HL-60 (cell line): ENCODE measurements around the gene SMPDL3A.
A peak's percentile ranks its signal among the peaks of the same experiment; 100 is the strongest.

Experiments
- DNase-seq, 2 experiments: peaks; one replicate each; pipeline ENCODE4 v3.0.0-alpha.2; 2010 to 2020; ENCODE audit warnings: low read depth in 1 of 2, low spot score in 1 of 2
- H3K27ac ChIP-seq: fragments of 250-450 bp; sonication (Bioruptor Pico); replicated peaks from 2 replicates; pipeline ENCODE4 v1.5.1; 2020; ENCODE audit warnings: mild to moderate bottlenecking, moderate library complexity
- H3K27me3 ChIP-seq: fragments of 250-450 bp; sonication (Bioruptor Pico); 2 replicates; pipeline ENCODE4 v1.5.1; 2021; ENCODE audit warnings: mild to moderate bottlenecking, moderate library complexity; ENCODE audit not compliant: insufficient read depth, poor library complexity, severe bottlenecking
- H3K4me3 ChIP-seq: replicated peaks from 2 replicates; pipeline ENCODE4 v1.5.1; 2011; ENCODE audit warnings: mild to moderate bottlenecking, control low read depth, low read length; ENCODE audit not compliant: insufficient read depth
- GABPA ChIP-seq: IDR thresholded peaks from 2 replicates; pipeline ENCODE4 v1.6.1; 2012; ENCODE audit warnings: low read depth
- POLR2AphosphoS5 ChIP-seq: IDR thresholded peaks from 2 replicates; pipeline ENCODE4 v1.6.1; 2012; ENCODE audit warnings: low read depth
- SPI1 ChIP-seq: IDR thresholded peaks from 2 replicates; pipeline ENCODE4 v1.6.1; 2012; ENCODE audit warnings: low read depth, mild to moderate bottlenecking, borderline replicate concordance
- TF ChIP-seq, protein P1 (sequence below): IDR thresholded peaks from one replicate; pipeline ENCODE4 v1.5.1; 2011; ENCODE audit warnings: low read length, control low read depth, inconsistent platforms; ENCODE audit not compliant: insufficient read depth
- TF ChIP-seq, protein P2 (sequence below): IDR thresholded peaks from 2 replicates; pipeline ENCODE4 v1.6.1; 2012; ENCODE audit warnings: low read depth; ENCODE audit not compliant: insufficient replicate concordance

SMPDL3A gene

DNA sequence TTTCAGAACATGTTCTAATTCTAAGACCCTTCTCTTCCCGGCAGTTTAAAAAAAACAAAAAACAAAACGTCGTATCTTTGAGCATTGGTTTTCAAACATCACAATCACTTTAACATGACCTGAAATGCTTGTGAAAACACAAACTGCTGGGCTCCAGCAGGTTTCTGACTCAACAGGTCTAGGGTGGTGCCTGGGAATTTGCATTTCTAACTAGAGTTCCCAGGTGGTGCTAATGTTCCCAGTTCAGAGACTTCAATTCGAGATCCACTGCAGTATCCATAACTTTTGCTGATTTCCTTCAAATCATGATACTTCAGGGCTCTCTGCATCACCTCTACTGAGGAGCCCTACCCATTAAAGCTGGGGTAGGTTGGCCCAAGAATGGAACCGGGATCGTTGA, 850 bp upstream of the SMPDL3A start:
- no peak overlapping the region for H3K27ac ChIP-seq
- no peak for TF ChIP-seq SPI1
- no peak for TF ChIP-seq POLR2AphosphoS5
- TF ChIP-seq GABPA = no peak
- H3K4me3 ChIP-seq = no peak overlapping the region
- H3K27me3 ChIP-seq = peaks cover 44% of the 10 kb centered on the region
- no peak for DNase-seq

DNA sequence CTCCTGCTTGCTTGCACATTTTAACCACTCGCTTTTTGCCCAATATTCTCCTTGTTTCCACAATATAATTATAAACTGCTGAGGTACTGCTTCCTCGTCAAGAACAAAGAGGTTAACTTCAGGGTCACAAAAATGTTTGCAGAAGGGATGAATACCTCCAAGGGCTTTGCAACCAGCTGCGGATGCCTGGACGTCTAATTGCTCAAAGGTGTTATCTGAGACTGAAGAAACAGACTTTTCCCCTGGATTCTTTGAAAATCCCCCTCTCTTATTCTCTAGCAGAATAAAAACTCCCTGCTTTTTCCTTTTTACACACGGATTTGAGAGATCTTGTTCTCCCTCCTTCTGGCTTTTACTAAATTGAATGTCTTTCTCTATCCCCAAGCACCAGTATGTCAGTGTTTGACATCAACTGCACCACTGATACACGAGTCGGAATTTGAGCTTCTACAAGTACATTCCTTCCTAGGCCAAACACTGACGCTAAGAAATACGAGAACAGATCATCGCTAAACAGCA, 336 bp upstream of the SMPDL3A start:
- peaks cover 42% of the 10 kb centered on the region for H3K27me3 ChIP-seq
- DNase-seq = no peak
- no peak overlapping the region for H3K27ac ChIP-seq
- TF ChIP-seq, protein P1, sequence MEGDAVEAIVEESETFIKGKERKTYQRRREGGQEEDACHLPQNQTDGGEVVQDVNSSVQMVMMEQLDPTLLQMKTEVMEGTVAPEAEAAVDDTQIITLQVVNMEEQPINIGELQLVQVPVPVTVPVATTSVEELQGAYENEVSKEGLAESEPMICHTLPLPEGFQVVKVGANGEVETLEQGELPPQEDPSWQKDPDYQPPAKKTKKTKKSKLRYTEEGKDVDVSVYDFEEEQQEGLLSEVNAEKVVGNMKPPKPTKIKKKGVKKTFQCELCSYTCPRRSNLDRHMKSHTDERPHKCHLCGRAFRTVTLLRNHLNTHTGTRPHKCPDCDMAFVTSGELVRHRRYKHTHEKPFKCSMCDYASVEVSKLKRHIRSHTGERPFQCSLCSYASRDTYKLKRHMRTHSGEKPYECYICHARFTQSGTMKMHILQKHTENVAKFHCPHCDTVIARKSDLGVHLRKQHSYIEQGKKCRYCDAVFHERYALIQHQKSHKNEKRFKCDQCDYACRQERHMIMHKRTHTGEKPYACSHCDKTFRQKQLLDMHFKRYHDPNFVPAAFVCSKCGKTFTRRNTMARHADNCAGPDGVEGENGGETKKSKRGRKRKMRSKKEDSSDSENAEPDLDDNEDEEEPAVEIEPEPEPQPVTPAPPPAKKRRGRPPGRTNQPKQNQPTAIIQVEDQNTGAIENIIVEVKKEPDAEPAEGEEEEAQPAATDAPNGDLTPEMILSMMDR = no peak
- TF ChIP-seq, protein P2, sequence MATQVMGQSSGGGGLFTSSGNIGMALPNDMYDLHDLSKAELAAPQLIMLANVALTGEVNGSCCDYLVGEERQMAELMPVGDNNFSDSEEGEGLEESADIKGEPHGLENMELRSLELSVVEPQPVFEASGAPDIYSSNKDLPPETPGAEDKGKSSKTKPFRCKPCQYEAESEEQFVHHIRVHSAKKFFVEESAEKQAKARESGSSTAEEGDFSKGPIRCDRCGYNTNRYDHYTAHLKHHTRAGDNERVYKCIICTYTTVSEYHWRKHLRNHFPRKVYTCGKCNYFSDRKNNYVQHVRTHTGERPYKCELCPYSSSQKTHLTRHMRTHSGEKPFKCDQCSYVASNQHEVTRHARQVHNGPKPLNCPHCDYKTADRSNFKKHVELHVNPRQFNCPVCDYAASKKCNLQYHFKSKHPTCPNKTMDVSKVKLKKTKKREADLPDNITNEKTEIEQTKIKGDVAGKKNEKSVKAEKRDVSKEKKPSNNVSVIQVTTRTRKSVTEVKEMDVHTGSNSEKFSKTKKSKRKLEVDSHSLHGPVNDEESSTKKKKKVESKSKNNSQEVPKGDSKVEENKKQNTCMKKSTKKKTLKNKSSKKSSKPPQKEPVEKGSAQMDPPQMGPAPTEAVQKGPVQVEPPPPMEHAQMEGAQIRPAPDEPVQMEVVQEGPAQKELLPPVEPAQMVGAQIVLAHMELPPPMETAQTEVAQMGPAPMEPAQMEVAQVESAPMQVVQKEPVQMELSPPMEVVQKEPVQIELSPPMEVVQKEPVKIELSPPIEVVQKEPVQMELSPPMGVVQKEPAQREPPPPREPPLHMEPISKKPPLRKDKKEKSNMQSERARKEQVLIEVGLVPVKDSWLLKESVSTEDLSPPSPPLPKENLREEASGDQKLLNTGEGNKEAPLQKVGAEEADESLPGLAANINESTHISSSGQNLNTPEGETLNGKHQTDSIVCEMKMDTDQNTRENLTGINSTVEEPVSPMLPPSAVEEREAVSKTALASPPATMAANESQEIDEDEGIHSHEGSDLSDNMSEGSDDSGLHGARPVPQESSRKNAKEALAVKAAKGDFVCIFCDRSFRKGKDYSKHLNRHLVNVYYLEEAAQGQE = no peak
- TF ChIP-seq GABPA (no peak), POLR2AphosphoS5 (no peak), SPI1 (no peak)
- H3K4me3 ChIP-seq = peak overlapping the region; percentile 65

DNA sequence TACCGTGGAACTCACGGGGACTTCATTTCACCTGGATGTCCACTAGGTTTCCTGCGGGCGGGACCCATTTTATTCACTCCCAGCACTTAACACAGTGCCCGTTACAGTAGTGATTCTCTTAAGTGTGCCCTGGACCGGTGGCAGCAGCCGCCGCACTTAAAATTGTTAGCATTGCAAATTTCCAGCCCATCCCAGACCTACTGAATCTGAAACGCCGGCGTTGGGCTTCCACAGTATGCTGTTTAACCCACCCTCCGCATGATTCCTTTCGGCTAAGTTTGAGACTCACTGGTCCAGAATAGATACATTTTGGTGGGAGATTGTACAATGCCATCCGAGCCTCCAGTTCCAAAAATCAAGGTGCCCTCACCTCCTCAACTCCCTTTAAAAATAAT, 967 bp downstream of the SMPDL3A start:
- peaks cover 42% of the 10 kb centered on the region for H3K27me3 ChIP-seq
- peak overlapping the region; percentile 65 for H3K4me3 ChIP-seq
- no peak overlapping the region for H3K27ac ChIP-seq
- TF ChIP-seq POLR2AphosphoS5 (no peak), GABPA (no peak), SPI1 (no peak)
- TF ChIP-seq, protein P1 = no peak
- TF ChIP-seq, protein P2 = no peak
- DNase-seq = no peak

DNA sequence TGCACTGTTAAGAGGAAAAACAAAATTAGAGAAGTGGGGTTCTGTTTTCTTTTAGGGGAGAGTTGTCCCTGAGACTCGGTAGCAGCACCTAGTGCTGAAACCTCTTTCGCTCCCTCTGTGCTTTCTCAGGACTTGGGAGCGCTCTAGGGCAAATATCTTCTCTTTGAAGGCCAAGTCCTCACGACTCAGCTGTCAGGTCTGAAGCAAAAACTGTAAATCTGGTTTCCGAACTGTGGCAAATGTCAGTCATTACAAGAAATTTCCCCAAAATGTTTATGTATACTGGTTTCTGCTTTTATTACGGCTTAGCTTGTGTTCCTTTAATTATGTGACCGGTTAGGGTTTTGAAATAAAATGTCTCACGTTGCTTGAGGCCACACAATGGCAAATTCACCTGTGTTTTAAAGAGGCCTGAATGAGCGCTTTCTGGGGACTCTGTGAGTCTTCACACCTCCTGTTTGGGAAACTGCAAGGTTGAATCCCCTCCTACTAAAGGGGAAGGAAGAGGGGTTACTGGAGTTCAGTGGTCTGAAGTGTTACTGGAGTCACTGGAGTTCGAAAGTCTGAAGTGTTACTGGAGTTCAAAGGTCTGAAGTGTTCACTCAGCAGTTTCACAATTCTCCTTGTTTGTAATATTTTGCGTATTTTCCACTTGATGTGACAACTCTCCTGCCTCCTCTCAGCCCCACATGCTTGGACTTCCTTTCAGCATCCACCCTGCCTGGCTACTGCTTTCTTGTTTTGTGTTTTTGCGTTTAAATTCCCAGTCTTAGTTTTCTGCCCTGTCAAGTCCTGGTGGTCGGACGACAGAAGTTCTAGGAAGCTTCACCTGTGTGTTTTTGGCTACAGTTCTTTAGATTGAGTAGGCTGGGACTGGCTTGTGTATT, 1.6 kb downstream of the SMPDL3A start:
- Histone ChIP-seq H3K27me3 (peaks cover 42% of the 10 kb centered on the region), H3K4me3 (peak overlapping the region; percentile 65), H3K27ac (no peak overlapping the region)
- peak in 1 of 2 experiments; percentile 17 for DNase-seq
- TF ChIP-seq, protein P2 = no peak
- TF ChIP-seq GABPA (no peak), POLR2AphosphoS5 (no peak), SPI1 (no peak)
- TF ChIP-seq, protein P1 = no peak
